ENCODE measurements around the gene CELF5.
"Not testable (repeated sequence)": the region's sequence is repeated elsewhere in the genome, so short reads cannot be mapped to it uniquely, and the experiment has no call there.

CELF5 gene

DNA sequence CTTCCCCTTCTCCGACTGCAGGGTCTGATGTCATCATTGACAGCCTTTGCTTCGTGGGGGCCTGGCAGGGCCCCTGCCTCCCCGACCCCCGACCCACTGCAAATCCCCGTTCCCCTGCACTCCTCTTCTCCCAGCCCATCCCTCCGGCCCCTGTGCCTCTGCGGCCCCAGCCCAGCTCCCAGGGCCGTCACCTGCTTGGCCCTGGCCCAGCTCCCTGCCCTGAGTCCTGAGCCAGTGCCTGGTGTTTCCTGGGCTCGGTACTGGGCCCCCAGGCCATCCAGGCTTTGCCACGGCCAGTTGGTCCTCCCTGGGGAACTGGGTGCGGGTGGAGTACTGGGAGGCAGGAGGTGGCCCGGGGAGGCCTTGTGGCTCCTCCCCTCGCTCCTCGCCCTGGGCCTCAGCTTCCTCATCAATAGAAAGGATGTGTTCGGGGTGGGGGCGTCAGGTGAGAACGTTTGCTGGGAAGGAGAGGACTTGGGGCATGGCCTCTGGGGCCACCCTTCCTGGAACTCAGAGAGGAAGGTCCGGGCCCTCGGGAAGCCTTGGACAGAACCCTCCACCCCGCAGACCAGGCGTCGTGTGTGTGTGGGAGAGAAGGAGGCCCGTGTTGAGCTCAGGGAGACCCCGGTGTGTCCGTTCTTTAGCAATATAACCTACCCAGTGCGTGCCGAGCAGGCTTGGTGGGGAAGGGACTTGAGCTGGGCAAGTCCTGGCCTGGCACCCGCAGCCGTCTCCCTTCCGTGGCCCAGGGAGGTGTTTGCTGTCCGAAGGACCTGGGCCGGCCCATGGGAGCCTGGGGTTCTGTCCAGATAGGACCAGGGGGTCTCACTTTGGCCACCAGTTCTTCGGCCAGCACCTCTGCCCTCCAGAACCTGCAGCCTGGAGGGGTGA, 15.9 kb upstream of the CELF5 start:
- DNase-seq = no peak

DNA sequence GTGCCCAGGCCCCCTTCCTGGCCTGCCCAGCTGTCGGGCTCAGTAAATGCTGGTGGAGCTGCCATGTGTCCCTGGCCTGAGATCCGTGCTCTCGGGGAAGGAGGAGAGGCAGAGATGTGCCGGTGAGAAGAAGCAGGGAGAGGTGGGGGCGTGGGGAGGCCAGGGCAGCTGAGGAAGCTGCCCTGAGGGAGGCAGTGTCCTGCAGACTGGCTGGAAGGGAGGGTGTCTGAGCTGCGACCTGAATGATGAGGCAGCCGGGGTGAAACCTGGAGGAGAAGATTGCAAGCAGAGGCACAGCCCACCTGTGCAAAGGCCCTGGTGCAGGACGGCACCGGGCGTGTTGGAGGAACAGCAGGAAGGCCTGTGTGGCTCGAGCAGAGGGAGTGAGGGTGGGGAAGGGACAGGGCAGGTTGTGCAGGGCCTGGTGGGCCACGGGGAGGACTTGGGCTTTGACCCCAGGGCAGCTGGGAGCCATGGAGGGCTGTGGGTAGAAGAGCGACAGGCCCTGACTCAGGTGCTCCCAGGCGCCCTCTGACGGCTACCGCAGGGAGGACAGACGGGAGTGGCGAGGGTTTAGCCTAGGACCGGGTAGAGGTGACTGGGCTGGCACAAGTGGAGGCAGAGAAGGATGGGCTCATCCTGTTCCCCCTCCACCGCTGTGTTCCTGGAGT, 14.0 kb upstream of the CELF5 start:
- peak; percentile 81 for DNase-seq

DNA sequence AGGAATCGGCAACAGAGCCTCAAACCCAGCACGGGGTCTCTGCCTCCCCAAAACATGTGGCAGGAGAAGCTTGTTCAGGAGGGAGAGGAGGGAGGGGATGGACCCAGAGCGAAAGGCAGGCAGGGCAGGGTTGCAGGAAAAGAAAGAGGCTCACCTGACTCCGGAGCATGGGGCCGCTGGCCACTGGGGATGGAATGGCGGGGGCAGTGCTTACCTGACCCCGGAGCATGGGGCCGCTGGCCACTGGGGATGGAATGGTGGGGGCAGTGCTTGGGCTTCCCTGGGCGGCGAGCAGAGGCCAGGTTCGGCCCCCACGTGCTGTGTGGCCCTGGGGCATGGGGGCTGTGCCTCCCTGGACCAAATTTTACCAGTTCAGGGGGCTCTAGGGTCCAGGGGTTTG, 13.3 kb upstream of the CELF5 start:
- no peak for DNase-seq

DNA sequence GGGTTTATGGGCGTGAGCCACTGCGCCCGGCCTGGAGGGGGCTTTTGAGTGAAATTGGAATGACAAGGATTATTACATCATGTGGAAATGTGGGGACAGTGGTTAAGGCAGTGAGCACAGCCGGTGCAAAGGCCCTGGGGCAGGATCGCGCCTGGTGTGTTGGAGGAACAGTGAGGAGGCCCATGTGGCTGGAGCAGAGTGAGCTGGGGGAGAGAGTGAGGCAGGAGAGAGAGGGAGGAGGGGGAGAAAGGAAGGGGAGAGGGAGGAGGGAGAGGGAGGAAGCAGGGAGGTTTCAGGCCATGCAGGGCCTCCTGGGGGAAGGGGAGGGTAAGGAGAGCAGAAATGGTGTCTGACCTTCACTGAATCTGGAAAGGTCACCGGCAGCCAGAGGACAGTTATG, 11.3 kb upstream of the CELF5 start:
- no peak for DNase-seq

- DNase-seq = no peak
Measured at GRCh38 chr19:3216874-3217273, 7.6 kb upstream of the CELF5 start.

DNA sequence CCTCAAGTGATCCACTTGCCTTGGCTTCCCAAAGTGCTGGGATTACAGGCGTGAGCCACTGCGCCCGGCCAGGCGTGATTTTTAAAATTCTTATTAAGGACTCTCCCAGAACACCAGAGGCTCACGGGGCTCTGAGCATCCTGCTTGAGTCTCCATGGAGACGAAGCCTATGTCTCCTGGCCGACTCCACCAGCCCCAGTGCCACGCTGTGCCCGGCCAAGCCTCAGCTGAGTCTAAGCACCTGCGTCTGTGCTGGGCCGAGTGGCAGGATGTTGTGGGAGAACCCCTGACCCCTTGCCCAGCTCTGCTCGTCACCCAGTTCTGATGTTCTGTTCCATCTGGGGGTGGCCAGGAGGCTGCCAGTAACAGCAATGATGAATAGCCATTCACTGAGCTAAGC, 3.9 kb upstream of the CELF5 start:
- no peak for DNase-seq

DNA sequence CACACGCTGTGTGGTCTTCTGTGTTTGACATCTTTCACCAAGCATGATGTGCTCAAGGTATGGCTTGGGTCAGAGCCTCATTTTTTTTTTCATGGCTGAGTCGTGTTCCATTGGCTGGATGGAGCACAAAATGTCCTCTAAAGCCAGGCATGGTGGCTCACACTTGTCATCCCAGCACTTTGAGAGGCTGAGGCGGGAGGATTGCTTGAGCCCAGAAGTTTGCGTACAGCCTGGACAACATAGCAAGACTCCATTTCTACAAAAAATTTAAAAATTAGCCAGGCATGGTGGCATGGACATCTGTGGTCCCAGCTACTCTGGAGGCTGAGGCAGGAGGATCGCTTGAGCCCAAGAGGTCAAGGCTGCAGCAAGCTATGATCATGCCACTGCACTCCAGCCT, 2.9 kb upstream of the CELF5 start:
- DNase-seq = not testable (repeated sequence)

- DNase-seq = no peak
Measured at GRCh38 chr19:3222709-3223108, 1.8 kb upstream of the CELF5 start.

DNA sequence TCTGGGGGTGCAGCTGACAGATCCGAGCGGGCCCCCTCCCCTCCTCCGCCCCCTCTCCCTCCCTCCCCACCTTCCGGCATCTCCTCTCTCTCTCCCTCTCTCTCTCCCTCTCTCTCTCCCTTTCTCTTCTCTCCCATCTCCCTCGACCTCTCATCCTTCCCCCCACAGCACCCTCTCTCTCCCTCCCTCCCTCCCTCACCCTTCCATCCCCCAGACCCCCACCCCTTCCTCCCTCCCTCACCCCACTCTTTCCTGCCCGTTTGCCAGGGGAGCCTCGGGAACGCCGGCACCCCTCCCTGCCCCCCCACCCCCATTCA, 666 bp downstream of the CELF5 start:
- DNase-seq = no peak

DNA sequence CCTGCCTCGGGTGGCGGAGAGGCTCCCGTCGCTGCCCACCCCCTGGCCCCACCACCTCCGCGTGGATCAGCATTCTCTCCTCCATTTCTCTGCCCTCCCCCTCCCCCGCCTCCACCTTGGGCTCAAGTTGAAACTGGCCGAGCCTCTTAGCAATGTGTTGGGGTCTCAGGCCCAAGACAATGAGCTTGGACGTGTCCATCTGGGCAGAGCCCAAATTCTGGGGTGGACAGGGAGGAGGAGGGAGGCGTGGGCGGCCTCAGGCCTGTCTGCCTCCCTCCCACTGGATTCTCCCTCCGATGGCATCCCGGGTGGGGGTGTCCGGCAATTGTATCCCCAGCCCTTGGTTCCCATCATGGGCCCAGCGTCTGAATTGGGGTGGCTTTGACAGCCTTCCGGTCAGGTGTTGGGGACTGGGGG, 1.2 kb downstream of the CELF5 start:
- DNase-seq = no peak

DNA sequence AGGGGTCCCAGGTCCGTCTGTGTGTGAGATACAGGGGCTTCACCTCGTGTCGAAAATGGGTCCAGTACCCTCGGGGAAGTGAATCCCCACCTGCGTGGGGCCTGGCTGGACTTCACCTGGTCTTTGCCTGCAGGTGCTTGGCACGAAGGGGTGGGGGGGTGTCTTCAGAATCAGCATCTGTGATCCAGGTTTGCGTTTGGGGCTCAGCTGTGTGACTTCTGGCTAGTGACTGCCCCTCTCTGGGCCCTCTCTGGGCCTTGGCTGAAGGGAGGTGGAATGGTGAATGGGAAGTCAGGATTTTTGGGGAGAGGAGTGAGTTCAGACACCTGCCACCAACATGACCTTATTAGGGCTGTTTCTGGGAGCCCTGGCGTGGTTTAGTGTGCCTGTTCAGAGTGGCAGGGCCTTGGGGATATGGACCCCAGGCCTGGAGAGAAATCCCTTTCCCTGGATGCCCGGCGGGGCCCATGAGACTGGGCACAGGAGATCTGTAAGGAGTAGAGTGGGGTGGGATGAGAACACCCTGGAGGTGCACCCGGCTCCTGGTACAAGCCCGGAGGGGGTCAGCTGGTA, 2.7 kb downstream of the CELF5 start:
- no peak for DNase-seq

GRCh38 chr19:3229346-3229743, 4.9 kb downstream of the CELF5 start:
- no peak for DNase-seq

GRCh38 chr19:3229888-3230496, 5.5 kb downstream of the CELF5 start:
- DNase-seq = no peak

- DNase-seq = no peak
Measured at GRCh38 chr19:3231288-3231687, 6.8 kb downstream of the CELF5 start.

DNA sequence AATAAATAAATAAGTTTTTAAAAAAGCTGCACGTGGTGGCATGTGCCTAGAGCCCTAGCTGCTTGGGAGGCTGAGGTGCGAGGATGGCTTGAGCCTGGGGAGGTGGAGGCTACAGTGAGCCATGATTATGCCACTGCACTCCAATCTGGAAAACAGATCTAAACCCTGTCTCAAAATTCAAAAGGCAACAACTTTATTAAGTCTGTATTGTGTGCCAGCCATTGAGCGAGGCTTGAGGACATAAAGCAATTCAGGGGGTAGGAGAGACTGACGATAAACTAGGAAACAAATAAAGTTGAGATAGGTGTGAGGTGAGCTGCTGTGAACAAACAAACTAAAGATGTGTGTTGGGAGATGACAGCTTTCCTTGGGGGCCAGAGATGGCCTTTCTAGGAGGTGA, 8.7 kb downstream of the CELF5 start:
- DNase-seq = no peak

DNA sequence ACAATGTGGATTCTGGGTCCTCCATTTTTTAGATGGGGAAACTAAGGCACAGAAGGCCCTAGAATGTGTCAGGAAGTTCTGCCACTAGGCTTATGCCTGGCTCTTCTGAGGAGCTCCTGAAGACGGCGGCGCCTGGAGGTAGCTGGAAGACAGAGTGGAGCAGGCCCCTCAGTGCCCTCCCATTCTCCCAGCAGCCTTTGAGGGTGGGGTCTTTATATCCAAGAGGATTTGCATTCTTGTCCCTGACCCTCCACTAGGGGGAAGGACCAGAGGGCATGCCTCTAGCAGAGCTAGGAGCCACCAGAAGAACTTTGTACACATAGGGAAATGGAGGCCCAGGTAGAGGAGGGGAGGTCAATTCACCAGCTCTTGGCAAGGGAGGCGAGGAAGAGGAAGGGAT, 9.4 kb downstream of the CELF5 start:
- no peak for DNase-seq

GRCh38 chr19:3234800-3235199, 10.3 kb downstream of the CELF5 start:
- DNase-seq = no peak

DNA sequence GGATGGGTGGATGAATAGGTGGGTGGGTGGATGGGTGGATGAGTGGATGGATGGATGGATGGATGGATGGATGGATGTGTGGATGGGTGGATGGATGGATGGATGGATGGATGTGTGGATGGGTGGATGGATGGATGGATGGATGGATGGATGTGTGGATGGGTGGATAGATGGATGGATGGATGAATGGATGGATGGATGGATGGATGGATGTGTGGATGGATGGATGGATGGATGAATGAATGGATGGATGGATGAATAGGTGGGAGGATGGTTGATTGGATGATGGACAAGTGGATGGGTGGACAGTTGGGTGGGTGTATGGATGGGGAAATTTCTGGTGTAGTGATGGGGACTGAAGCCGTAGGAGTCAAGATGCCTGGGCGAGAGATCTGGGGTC, 11.1 kb downstream of the CELF5 start:
- not testable (repeated sequence) for DNase-seq

DNA sequence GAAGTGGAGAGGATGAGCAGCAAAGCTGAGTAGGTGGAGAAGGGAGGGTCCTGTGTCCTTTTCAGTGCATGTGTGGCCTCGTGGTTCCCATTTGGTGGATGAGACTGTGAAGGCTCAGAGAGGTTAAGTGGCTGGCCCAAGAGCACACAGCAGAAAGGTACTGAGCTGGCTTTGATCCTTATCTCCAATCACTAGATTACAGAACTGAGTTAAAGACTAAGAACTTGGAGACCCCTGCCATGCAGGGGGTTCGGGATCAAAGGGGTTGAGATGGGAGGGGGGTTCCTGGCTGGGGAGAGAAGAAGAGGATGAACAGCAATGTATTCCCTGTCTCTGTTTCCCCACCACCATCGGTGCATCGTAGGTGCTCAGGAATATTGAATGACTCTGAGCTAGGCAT, 11.8 kb downstream of the CELF5 start:
- no peak for DNase-seq

GRCh38 chr19:3238066-3238561, 13.7 kb downstream of the CELF5 start:
- no peak for DNase-seq

GRCh38 chr19:3239367-3239766, 14.9 kb downstream of the CELF5 start:
- no peak for DNase-seq

- DNase-seq = peak; percentile 91
Measured at GRCh38 chr19:3243819-3244700, 19.6 kb downstream of the CELF5 start.

DNA sequence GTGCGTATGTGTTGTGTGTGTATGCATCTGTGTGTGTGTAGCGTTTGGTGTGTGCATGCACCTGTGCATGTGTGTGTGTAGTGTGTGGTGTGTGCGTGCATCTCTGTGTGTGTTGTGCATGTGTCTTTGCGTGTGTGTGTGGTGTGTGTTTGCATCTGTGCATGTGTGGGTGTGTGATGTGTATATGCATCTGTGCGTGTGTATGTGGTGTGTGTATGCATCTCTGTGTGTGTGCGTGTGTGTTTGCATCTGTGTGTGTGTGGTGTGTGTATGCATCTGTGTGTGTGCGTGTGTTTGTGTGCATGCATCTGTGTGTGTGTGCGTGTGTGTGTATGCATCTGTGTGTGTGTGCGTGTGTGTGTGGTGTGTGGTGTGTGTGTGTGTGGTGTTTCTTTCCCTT, 20.6 kb downstream of the CELF5 start:
- no peak for DNase-seq

All from hematopoietic multipotent progenitor cell treated with erythropoietin and hydrocortisone succinate and interleukin-3 and kit ligand, for 4 days (in vitro differentiated cells).